ENCODE measurements around the gene KANSL1. TPM values are rescaled to one million over a fixed set of nuclear protein-coding genes. Genes with fewer than 3 reads are reported as not detected.

The KANSL1 gene
- total RNA-seq, 1 donor from 2014 or later: 56.2 TPM

- no peak for DNase-seq (ENCODE audit: low read depth)
- Histone ChIP-seq H3K4me3 (ENCODE audit: low read depth, low read length) (no peak overlapping the region), H3K27me3 (ENCODE audit: control insufficient read depth, insufficient read depth, low read length) (peaks cover 3% of the 10 kb centered on the region), H3K36me3 (ENCODE audit: control insufficient read depth, insufficient read depth, low read length) (no peaks in the 10 kb centered on the region)
- TF ChIP-seq CTCF (IDR thresholded peaks at IDR 0.05; ENCODE audit: insufficient read depth, low read length, poor library complexity, severe bottlenecking): no peak
Measured at GRCh38 chr17:46013502-46014165, 179.6 kb downstream of the KANSL1 start.

- no peak for DNase-seq (ENCODE audit: low read depth)
- Histone ChIP-seq H3K4me3 (ENCODE audit: low read depth, low read length) (no peak overlapping the region), H3K36me3 (ENCODE audit: control insufficient read depth, insufficient read depth, low read length) (no peaks in the 10 kb centered on the region), H3K27me3 (ENCODE audit: control insufficient read depth, insufficient read depth, low read length) (peaks cover 3% of the 10 kb centered on the region)
- TF ChIP-seq CTCF (IDR thresholded peaks at IDR 0.05; ENCODE audit: insufficient read depth, low read length, poor library complexity, severe bottlenecking): no peak
Measured at GRCh38 chr17:46013127-46013501, 180.1 kb downstream of the KANSL1 start.

GRCh38 chr17:46012506-46013079 lies 180.6 kb downstream of the KANSL1 start:
- TF ChIP-seq CTCF (IDR thresholded peaks at IDR 0.05; ENCODE audit: insufficient read depth, low read length, poor library complexity, severe bottlenecking): no peak
- Histone ChIP-seq H3K27me3 (ENCODE audit: control insufficient read depth, insufficient read depth, low read length) (peaks cover 3% of the 10 kb centered on the region), H3K4me3 (ENCODE audit: low read depth, low read length) (no peak overlapping the region), H3K36me3 (ENCODE audit: control insufficient read depth, insufficient read depth, low read length) (no peaks in the 10 kb centered on the region)
- DNase-seq (ENCODE audit: low read depth): no peak

GRCh38 chr17:46011711-46012505 lies 181.3 kb downstream of the KANSL1 start:
- Histone ChIP-seq H3K4me3 (ENCODE audit: low read depth, low read length) (no peak overlapping the region), H3K27me3 (ENCODE audit: control insufficient read depth, insufficient read depth, low read length) (peaks cover 3% of the 10 kb centered on the region), H3K36me3 (ENCODE audit: control insufficient read depth, insufficient read depth, low read length) (no peaks in the 10 kb centered on the region)
- TF ChIP-seq CTCF (IDR thresholded peaks at IDR 0.05; ENCODE audit: insufficient read depth, low read length, poor library complexity, severe bottlenecking): no peak
- no peak for DNase-seq (ENCODE audit: low read depth)

GRCh38 chr17:46010597-46011186 lies 182.5 kb downstream of the KANSL1 start:
- TF ChIP-seq CTCF (IDR thresholded peaks at IDR 0.05; ENCODE audit: insufficient read depth, low read length, poor library complexity, severe bottlenecking): no peak
- DNase-seq (ENCODE audit: low read depth): no peak
- Histone ChIP-seq H3K36me3 (ENCODE audit: control insufficient read depth, insufficient read depth, low read length) (no peaks in the 10 kb centered on the region), H3K4me3 (ENCODE audit: low read depth, low read length) (no peak overlapping the region), H3K27me3 (ENCODE audit: control insufficient read depth, insufficient read depth, low read length) (peaks cover 3% of the 10 kb centered on the region)
